ENCODE measurements around the gene DNAH14. TPM values are rescaled to one million over a fixed set of nuclear protein-coding genes. Genes with fewer than 3 reads are reported as not detected.

Gene DNAH14
- total and polyA plus RNA-seq, 9 of the 15 experiments (the other 6 are each of a cell fraction or from before 2014, with no cell fraction given): 58.4 to 142 (median 98.4) TPM

- DNase-seq (ENCODE audit: extremely low read depth in 1 of 4, low spot score in 3 of 4) (no peak), ATAC-seq (no peak), FAIRE-seq (no peak)
- no peaks in the 10 kb centered on the region for H3K27me3 ChIP-seq (ENCODE audit: control insufficient read depth in 2 of 2, insufficient read depth in 2 of 2, low read length in 2 of 2)
- H3K9ac ChIP-seq (ENCODE audit: insufficient read depth in 1 of 2, low read depth in 2 of 2, low read length in 2 of 2): no peak overlapping the region
- H3K9me3 ChIP-seq (replicated peaks; ENCODE audit: control insufficient read depth, insufficient read depth, low read depth, low read length): no peaks in the 10 kb centered on the region
- ChIA-PET POLR2A (interaction anchor here (0.9 kb wide), 1 partner anchor 10 kb away, joined by 4 read pairs; no protein-coding TSS in a partner anchor), CTCF (ENCODE audit: low intra/inter-chr PET ratio) (no interaction called here)
- no peaks in the 10 kb centered on the region for H3K4me1 ChIP-seq (replicated peaks in 1 of 2; ENCODE audit: control insufficient read depth in 2 of 2, insufficient read depth in 2 of 2, low read length in 2 of 2)
- WGBS (ENCODE audit: insufficient coverage, low coverage, missing lambda C conversion rate): 0% methylated on average over 2 of the region's 2 CpGs
- no TSS peak for BruUV-seq (replicated peaks)
- no peaks in the 10 kb centered on the region for H4K20me1 ChIP-seq (replicated peaks; ENCODE audit: control insufficient read depth, insufficient read depth, low read length)
- no peak overlapping the region for H3K4me2 ChIP-seq (ENCODE audit: insufficient read depth, low read length)
- in situ Hi-C loops (cut with MboI): no loop called here
- no peaks in the 10 kb centered on the region for H3K36me3 ChIP-seq (ENCODE audit: control insufficient read depth, insufficient read depth, low read length)
- H3K9me1 ChIP-seq (ENCODE audit: control insufficient read depth, insufficient read depth, low read length): no peaks in the 10 kb centered on the region
- H3K4me3 ChIP-seq: no peak overlapping the region
- H3K79me2 ChIP-seq (ENCODE audit: control insufficient read depth, insufficient read depth, low read length): no peaks in the 10 kb centered on the region
- no peak overlapping the region for H2AFZ ChIP-seq (ENCODE audit: low read depth, low read length)
- intact Hi-C loops (cut with micrococcal nuclease): no loop called here
- H3K27ac ChIP-seq (ENCODE audit: extremely low read depth, low read depth, low read length): no peak overlapping the region
- TF ChIP-seq PTTG1 (tag; IDR thresholded peaks at IDR 0.05; ENCODE audit: low read depth) (no peak), CEBPG (CRISPR knock-in tag; IDR thresholded peaks at IDR 0.05) (no peak), CEBPG (tag; conservative IDR thresholded peaks at IDR 0.05 in 1 of 2, IDR thresholded peaks at IDR 0.05 in 1 of 2) (no peak), MTA3 (IDR thresholded peaks at IDR 0.05; ENCODE audit: borderline replicate concordance) (no peak), SNRNP70 (optimal IDR thresholded peaks at IDR 0.05; ENCODE audit: low read depth, low read length) (no peak), TAF15 (IDR thresholded peaks at IDR 0.05; ENCODE audit: low read depth, low read length) (no peak), ARNT (IDR thresholded peaks at IDR 0.05) (no peak), ZBTB17 (CRISPR knock-in tag; IDR thresholded peaks at IDR 0.05) (no peak), SLC30A9 (CRISPR knock-in tag; IDR thresholded peaks at IDR 0.05) (no peak)
- TF ChIP-seq, protein P1, sequence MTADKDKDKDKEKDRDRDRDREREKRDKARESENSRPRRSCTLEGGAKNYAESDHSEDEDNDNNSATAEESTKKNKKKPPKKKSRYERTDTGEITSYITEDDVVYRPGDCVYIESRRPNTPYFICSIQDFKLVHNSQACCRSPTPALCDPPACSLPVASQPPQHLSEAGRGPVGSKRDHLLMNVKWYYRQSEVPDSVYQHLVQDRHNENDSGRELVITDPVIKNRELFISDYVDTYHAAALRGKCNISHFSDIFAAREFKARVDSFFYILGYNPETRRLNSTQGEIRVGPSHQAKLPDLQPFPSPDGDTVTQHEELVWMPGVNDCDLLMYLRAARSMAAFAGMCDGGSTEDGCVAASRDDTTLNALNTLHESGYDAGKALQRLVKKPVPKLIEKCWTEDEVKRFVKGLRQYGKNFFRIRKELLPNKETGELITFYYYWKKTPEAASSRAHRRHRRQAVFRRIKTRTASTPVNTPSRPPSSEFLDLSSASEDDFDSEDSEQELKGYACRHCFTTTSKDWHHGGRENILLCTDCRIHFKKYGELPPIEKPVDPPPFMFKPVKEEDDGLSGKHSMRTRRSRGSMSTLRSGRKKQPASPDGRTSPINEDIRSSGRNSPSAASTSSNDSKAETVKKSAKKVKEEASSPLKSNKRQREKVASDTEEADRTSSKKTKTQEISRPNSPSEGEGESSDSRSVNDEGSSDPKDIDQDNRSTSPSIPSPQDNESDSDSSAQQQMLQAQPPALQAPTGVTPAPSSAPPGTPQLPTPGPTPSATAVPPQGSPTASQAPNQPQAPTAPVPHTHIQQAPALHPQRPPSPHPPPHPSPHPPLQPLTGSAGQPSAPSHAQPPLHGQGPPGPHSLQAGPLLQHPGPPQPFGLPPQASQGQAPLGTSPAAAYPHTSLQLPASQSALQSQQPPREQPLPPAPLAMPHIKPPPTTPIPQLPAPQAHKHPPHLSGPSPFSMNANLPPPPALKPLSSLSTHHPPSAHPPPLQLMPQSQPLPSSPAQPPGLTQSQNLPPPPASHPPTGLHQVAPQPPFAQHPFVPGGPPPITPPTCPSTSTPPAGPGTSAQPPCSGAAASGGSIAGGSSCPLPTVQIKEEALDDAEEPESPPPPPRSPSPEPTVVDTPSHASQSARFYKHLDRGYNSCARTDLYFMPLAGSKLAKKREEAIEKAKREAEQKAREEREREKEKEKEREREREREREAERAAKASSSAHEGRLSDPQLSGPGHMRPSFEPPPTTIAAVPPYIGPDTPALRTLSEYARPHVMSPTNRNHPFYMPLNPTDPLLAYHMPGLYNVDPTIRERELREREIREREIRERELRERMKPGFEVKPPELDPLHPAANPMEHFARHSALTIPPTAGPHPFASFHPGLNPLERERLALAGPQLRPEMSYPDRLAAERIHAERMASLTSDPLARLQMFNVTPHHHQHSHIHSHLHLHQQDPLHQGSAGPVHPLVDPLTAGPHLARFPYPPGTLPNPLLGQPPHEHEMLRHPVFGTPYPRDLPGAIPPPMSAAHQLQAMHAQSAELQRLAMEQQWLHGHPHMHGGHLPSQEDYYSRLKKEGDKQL (CRISPR knock-in tag; IDR thresholded peaks at IDR 0.05; ENCODE audit: borderline replicate concordance): no peak
- TF ChIP-seq, protein P2, sequence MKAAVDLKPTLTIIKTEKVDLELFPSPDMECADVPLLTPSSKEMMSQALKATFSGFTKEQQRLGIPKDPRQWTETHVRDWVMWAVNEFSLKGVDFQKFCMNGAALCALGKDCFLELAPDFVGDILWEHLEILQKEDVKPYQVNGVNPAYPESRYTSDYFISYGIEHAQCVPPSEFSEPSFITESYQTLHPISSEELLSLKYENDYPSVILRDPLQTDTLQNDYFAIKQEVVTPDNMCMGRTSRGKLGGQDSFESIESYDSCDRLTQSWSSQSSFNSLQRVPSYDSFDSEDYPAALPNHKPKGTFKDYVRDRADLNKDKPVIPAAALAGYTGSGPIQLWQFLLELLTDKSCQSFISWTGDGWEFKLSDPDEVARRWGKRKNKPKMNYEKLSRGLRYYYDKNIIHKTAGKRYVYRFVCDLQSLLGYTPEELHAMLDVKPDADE (conservative IDR thresholded peaks at IDR 0.05; ENCODE audit: control insufficient read depth, low read depth, low read length): no peak
Observed at GRCh38 chr1:225230483-225230882, 301.0 kb downstream of the DNAH14 start.

All from K562 (cell line).